Mucosa of descending colon (tissue), 3 donors: ENCODE measurements around the gene THYN1. TPM values are rescaled to one million over a fixed set of nuclear protein-coding genes. Genes with fewer than 3 reads are reported as not detected.

Experiments
- ATAC-seq: fragments of 200-7000 bp; cut with Tn5 transposase; one replicate; pipeline ENCODE4 v1.9.1; 2020; ENCODE audit warnings: mild to moderate bottlenecking, moderate library complexity
- DNase-seq, 3 donors: peaks; one replicate each; pipeline ENCODE4 v3.0.0-alpha.2; 2020
- H3K36me3 ChIP-seq: fragments of 200-600 bp; one replicate; pipeline ENCODE4 v1.8.0; 2021; ENCODE audit warnings: low read depth, mild to moderate bottlenecking
- H3K4me1 ChIP-seq: fragments of 200-600 bp; one replicate; pipeline ENCODE4 v1.8.0; 2021; ENCODE audit warnings: low read depth, mild to moderate bottlenecking
- H3K4me3 ChIP-seq: fragments of 200-600 bp; one replicate; pipeline ENCODE4 v1.8.0; 2021; ENCODE audit warnings: mild to moderate bottlenecking
- H3K9me3 ChIP-seq: fragments of 200-600 bp; one replicate; pipeline ENCODE4 v1.8.0; 2021; ENCODE audit warnings: mild to moderate bottlenecking
- CTCF ChIP-seq: fragments of 200-600 bp; IDR thresholded peaks from one replicate; pipeline ENCODE4 v1.8.0; 2022; ENCODE audit warnings: antibody characterized with exemption, mild to moderate bottlenecking
- intact Hi-C, 2 donors: fragments of 100-400 bp; cut with DNase I in 1 of 2; cut with micrococcal nuclease in 1 of 2; formaldehyde crosslinking; loops; one replicate each; pipeline versions ENCODE4 v1.11.0 to v1.11.1; 2022; cut with DNase I, micrococcal nuclease
- total RNA-seq, 3 donors: library from RNA; stranded (reverse); fragmentation: NEBNext Ultra II Directional in 2 of 3; extraction: Animal tissue kit (Norgen Biotek cat#: 25700) in 2 of 3; gene quantifications; one replicate each; pipeline versions ENCODE4 v1.2.1 to v1.2.4, GENCODE V29; 2021 to 2023
- donor health status: DM: no; HTN: no; CAD: no; lungs with moderate emphysema.
- donor health status: DM: no; HTN: no; CAD: no.
- donor health status: DM: no; HTN: yes; CAD: no.

The THYN1 gene
- total RNA-seq, 3 donors from 2014 or later, result 33.5 to 40.2 (median 35.5) TPM

- intact Hi-C loops, result no loop called here
- Histone ChIP-seq H3K4me3 (no peak overlapping the region), H3K4me1 (peaks cover 15% of the 10 kb centered on the region), H3K9me3 (no peaks in the 10 kb centered on the region), H3K36me3 (no peaks in the 10 kb centered on the region)
- no peak for TF ChIP-seq CTCF
- DNase-seq (no peak), ATAC-seq (no peak)
Observed at GRCh38 chr11:134271978-134272377, 18.8 kb upstream of the THYN1 start.

DNA sequence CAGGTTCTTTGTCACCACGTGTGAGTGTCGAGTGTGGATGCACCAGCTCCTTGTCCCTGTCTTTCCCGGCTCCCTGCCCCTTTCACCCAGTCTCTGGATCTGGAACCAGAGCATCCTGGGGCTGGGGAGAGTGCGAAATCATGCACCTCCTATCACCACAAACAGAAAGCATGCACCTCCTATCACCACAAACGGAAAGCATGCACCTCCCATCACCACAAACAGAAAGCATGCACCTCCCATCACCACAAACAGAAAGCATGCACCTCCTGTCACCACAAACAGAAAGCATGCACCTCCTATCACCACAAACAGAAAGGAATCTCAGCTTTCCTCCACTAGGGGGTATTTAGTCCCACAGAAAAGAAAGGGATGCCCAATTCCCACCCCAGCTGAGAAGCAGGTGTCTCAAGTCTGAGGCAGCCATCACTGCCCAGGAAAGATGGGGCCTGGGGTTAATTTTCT lies 17.1 kb upstream of the THYN1 start:
- TF ChIP-seq CTCF, result no peak
- intact Hi-C loops, result no loop called here
- Histone ChIP-seq H3K4me1 (no peaks in the 10 kb centered on the region), H3K9me3 (no peaks in the 10 kb centered on the region), H3K36me3 (no peaks in the 10 kb centered on the region), H3K4me3 (no peak overlapping the region)
- DNase-seq (no peak), ATAC-seq (no peak)

GRCh38 chr11:134267966-134268365 lies 14.8 kb upstream of the THYN1 start:
- DNase-seq, result no peak
- ATAC-seq, result no peak
- Histone ChIP-seq H3K4me3 (no peak overlapping the region), H3K36me3 (no peaks in the 10 kb centered on the region), H3K4me1 (no peaks in the 10 kb centered on the region), H3K9me3 (no peaks in the 10 kb centered on the region)
- intact Hi-C loops, result no loop called here
- no peak for TF ChIP-seq CTCF

DNA sequence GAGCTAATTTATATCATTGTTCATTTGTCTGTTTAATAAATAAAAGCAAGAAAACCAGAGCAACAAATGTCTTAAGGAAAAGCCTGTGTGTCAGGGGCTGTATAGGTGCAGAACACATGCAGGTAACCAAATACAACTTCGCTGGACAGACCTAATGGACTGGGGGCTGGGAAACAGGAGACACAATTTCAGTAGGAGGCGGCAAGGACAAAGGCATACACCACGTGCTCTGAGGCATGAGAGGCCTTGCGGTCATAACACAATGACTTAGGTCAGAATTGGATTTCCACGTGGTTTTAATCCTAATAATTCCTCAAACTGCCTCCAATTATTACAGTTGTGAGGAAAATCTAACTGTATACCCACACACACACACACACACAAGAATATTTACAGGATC lies 14.3 kb upstream of the THYN1 start:
- Histone ChIP-seq H3K4me1 (no peaks in the 10 kb centered on the region), H3K4me3 (no peak overlapping the region), H3K9me3 (no peaks in the 10 kb centered on the region), H3K36me3 (no peaks in the 10 kb centered on the region)
- DNase-seq (no peak), ATAC-seq (no peak)
- intact Hi-C loops, result no loop called here
- no peak for TF ChIP-seq CTCF

- TF ChIP-seq CTCF, result no peak
Observed at GRCh38 chr11:134266841-134267251, 13.7 kb upstream of the THYN1 start.

GRCh38 chr11:134266440-134266839 lies 13.3 kb upstream of the THYN1 start:
- Histone ChIP-seq H3K4me1 (no peaks in the 10 kb centered on the region), H3K9me3 (no peaks in the 10 kb centered on the region), H3K36me3 (peaks cover 1% of the 10 kb centered on the region), H3K4me3 (no peak overlapping the region)
- ATAC-seq (peak; percentile 25), DNase-seq (no peak)
- no peak for TF ChIP-seq CTCF
- intact Hi-C loops, result no loop called here

More at GRCh38 chr11:134266841-134267251, 13.7 kb upstream of the THYN1 start:
- intact Hi-C loops, result no loop called here
- H3K4me1 ChIP-seq, result no peaks in the 10 kb centered on the region
- H3K4me3 ChIP-seq, result no peak overlapping the region
- DNase-seq, result no peak
- H3K9me3 ChIP-seq, result no peaks in the 10 kb centered on the region
- peak; percentile 83 for ATAC-seq
- H3K36me3 ChIP-seq, result no peaks in the 10 kb centered on the region
